Measurements from ENCODE around the gene TMCO1.
A peak's percentile ranks its signal among the peaks of the same experiment; 100 is the strongest.
"Not testable (repeated sequence)": the region's sequence is repeated elsewhere in the genome, so short reads cannot be mapped to it uniquely, and the experiment has no call there.

The TMCO1 gene

GRCh38 chr1:165742194-165742593 lies 26.5 kb downstream of the TMCO1 start:
- peaks cover 52% of the 10 kb centered on the region for H3K36me3 ChIP-seq (ENCODE audit: insufficient read depth, insufficient read length, low read length)
- TF ChIP-seq SUZ12 (IDR thresholded peaks at IDR 0.05; ENCODE audit: extremely low read depth, insufficient read depth, insufficient read length): no peak
- TF ChIP-seq ZNF274 (IDR thresholded peaks at IDR 0.05; ENCODE audit: low read depth, low read length): no peak
- TF ChIP-seq YY1 (IDR thresholded peaks at IDR 0.05; ENCODE audit: insufficient read depth, insufficient read length): no peak
- no peak for DNase-seq (ENCODE audit: low read depth, low spot score)

GRCh38 chr1:165738794-165739193 lies 29.9 kb downstream of the TMCO1 start:
- DNase-seq (ENCODE audit: low read depth, low spot score): no peak
- Histone ChIP-seq H3K9me3 (ENCODE audit: insufficient read depth, low read length) (no peaks in the 10 kb centered on the region), H3K9ac (ENCODE audit: insufficient read length, low read depth) (no peak overlapping the region), H3K27me3 (ENCODE audit: insufficient read depth, insufficient read length) (no peaks in the 10 kb centered on the region), H3K4me3 (ENCODE audit: insufficient read length, low read depth) (no peak overlapping the region), H3K36me3 (ENCODE audit: insufficient read depth, insufficient read length, low read length) (peaks cover 50% of the 10 kb centered on the region), H3K4me1 (ENCODE audit: insufficient read depth, insufficient read length) (no peaks in the 10 kb centered on the region)
- TF ChIP-seq SUZ12 (IDR thresholded peaks at IDR 0.05; ENCODE audit: extremely low read depth, insufficient read depth, insufficient read length) (no peak), ZNF274 (IDR thresholded peaks at IDR 0.05; ENCODE audit: low read depth, low read length) (no peak), YY1 (IDR thresholded peaks at IDR 0.05; ENCODE audit: insufficient read depth, insufficient read length) (no peak)

More at GRCh38 chr1:165742194-165742593, 26.5 kb downstream of the TMCO1 start:
- no peaks in the 10 kb centered on the region for H3K27me3 ChIP-seq (ENCODE audit: insufficient read depth, insufficient read length)
- no peak overlapping the region for H3K9ac ChIP-seq (ENCODE audit: insufficient read length, low read depth)
- no peak overlapping the region for H3K4me3 ChIP-seq (ENCODE audit: insufficient read length, low read depth)
- no peaks in the 10 kb centered on the region for H3K4me1 ChIP-seq (ENCODE audit: insufficient read depth, insufficient read length)
- no peaks in the 10 kb centered on the region for H3K9me3 ChIP-seq (ENCODE audit: insufficient read depth, low read length)

GRCh38 chr1:165737196-165737595 lies 31.5 kb downstream of the TMCO1 start:
- TF ChIP-seq ZNF274 (IDR thresholded peaks at IDR 0.05; ENCODE audit: low read depth, low read length) (no peak), SUZ12 (IDR thresholded peaks at IDR 0.05; ENCODE audit: extremely low read depth, insufficient read depth, insufficient read length) (no peak), YY1 (IDR thresholded peaks at IDR 0.05; ENCODE audit: insufficient read depth, insufficient read length) (no peak)
- no peaks in the 10 kb centered on the region for H3K27me3 ChIP-seq (ENCODE audit: insufficient read depth, insufficient read length)
- peaks cover 45% of the 10 kb centered on the region for H3K36me3 ChIP-seq (ENCODE audit: insufficient read depth, insufficient read length, low read length)
- no peak for DNase-seq (ENCODE audit: low read depth, low spot score)
- H3K4me1 ChIP-seq (ENCODE audit: insufficient read depth, insufficient read length): no peaks in the 10 kb centered on the region
- no peak overlapping the region for H3K9ac ChIP-seq (ENCODE audit: insufficient read length, low read depth)
- no peaks in the 10 kb centered on the region for H3K9me3 ChIP-seq (ENCODE audit: insufficient read depth, low read length)
- H3K4me3 ChIP-seq (ENCODE audit: insufficient read length, low read depth): no peak overlapping the region

- Histone ChIP-seq H3K27me3 (ENCODE audit: insufficient read depth, insufficient read length) (no peaks in the 10 kb centered on the region), H3K9me3 (ENCODE audit: insufficient read depth, low read length) (no peaks in the 10 kb centered on the region), H3K36me3 (ENCODE audit: insufficient read depth, insufficient read length, low read length) (peaks cover 35% of the 10 kb centered on the region), H3K4me3 (ENCODE audit: insufficient read length, low read depth) (no peak overlapping the region), H3K4me1 (ENCODE audit: insufficient read depth, insufficient read length) (no peaks in the 10 kb centered on the region), H3K9ac (ENCODE audit: insufficient read length, low read depth) (no peak overlapping the region)
- DNase-seq (ENCODE audit: low read depth, low spot score): no peak
- no peak for TF ChIP-seq YY1 (IDR thresholded peaks at IDR 0.05; ENCODE audit: insufficient read depth, insufficient read length)
- no peak for TF ChIP-seq ZNF274 (IDR thresholded peaks at IDR 0.05; ENCODE audit: low read depth, low read length)
- TF ChIP-seq SUZ12 (IDR thresholded peaks at IDR 0.05; ENCODE audit: extremely low read depth, insufficient read depth, insufficient read length): no peak
Measured at GRCh38 chr1:165734906-165735305, 33.8 kb downstream of the TMCO1 start.

GRCh38 chr1:165726841-165727240 lies 41.8 kb downstream of the TMCO1 start:
- no peak overlapping the region for H3K9ac ChIP-seq (ENCODE audit: insufficient read length, low read depth)
- peaks cover 32% of the 10 kb centered on the region for H3K36me3 ChIP-seq (ENCODE audit: insufficient read depth, insufficient read length, low read length)
- no peaks in the 10 kb centered on the region for H3K27me3 ChIP-seq (ENCODE audit: insufficient read depth, insufficient read length)
- no peaks in the 10 kb centered on the region for H3K4me1 ChIP-seq (ENCODE audit: insufficient read depth, insufficient read length)
- no peak for TF ChIP-seq SUZ12 (IDR thresholded peaks at IDR 0.05; ENCODE audit: extremely low read depth, insufficient read depth, insufficient read length)
- no peak for DNase-seq (ENCODE audit: low read depth, low spot score)
- no peak overlapping the region for H3K4me3 ChIP-seq (ENCODE audit: insufficient read length, low read depth)
- no peaks in the 10 kb centered on the region for H3K9me3 ChIP-seq (ENCODE audit: insufficient read depth, low read length)

- H3K36me3 ChIP-seq (ENCODE audit: insufficient read depth, insufficient read length, low read length): peaks cover 32% of the 10 kb centered on the region
- DNase-seq (ENCODE audit: low read depth, low spot score): no peak
- H3K9me3 ChIP-seq (ENCODE audit: insufficient read depth, low read length): no peaks in the 10 kb centered on the region
- H3K27me3 ChIP-seq (ENCODE audit: insufficient read depth, insufficient read length): no peaks in the 10 kb centered on the region
- no peak for TF ChIP-seq YY1 (IDR thresholded peaks at IDR 0.05; ENCODE audit: insufficient read depth, insufficient read length)
- no peak overlapping the region for H3K4me3 ChIP-seq (ENCODE audit: insufficient read length, low read depth)
- H3K4me1 ChIP-seq (ENCODE audit: insufficient read depth, insufficient read length): no peaks in the 10 kb centered on the region
- H3K9ac ChIP-seq (ENCODE audit: insufficient read length, low read depth): no peak overlapping the region
Measured at GRCh38 chr1:165726169-165726568, 42.5 kb downstream of the TMCO1 start.

- Histone ChIP-seq H3K4me1 (ENCODE audit: insufficient read depth, insufficient read length) (no peaks in the 10 kb centered on the region), H3K9ac (ENCODE audit: insufficient read length, low read depth) (no peak overlapping the region), H3K27me3 (ENCODE audit: insufficient read depth, insufficient read length) (no peaks in the 10 kb centered on the region), H3K4me3 (ENCODE audit: insufficient read length, low read depth) (no peak overlapping the region), H3K9me3 (ENCODE audit: insufficient read depth, low read length) (peaks cover 4% of the 10 kb centered on the region; the same call in 1 of the 2 replicates), H3K36me3 (ENCODE audit: insufficient read depth, insufficient read length, low read length) (no peaks in the 10 kb centered on the region)
- DNase-seq (ENCODE audit: low read depth, low spot score): peak; percentile 65
- TF ChIP-seq YY1 (IDR thresholded peaks at IDR 0.05; ENCODE audit: insufficient read depth, insufficient read length): no peak
- no peak for TF ChIP-seq ZNF274 (IDR thresholded peaks at IDR 0.05; ENCODE audit: low read depth, low read length)
- no peak for TF ChIP-seq SUZ12 (IDR thresholded peaks at IDR 0.05; ENCODE audit: extremely low read depth, insufficient read depth, insufficient read length)
Measured at GRCh38 chr1:165717918-165718515, 50.7 kb downstream of the TMCO1 start.

- DNase-seq (ENCODE audit: low read depth, low spot score); H3K4me3 ChIP-seq (ENCODE audit: insufficient read length, low read depth); H3K4me1 ChIP-seq (ENCODE audit: insufficient read depth, insufficient read length); H3K9me3 ChIP-seq (ENCODE audit: insufficient read depth, low read length); H3K9ac ChIP-seq (ENCODE audit: insufficient read length, low read depth); H3K27me3 ChIP-seq (ENCODE audit: insufficient read depth, insufficient read length); H3K36me3 ChIP-seq (ENCODE audit: insufficient read depth, insufficient read length, low read length): not testable (repeated sequence)
Measured at GRCh38 chr1:165716265-165717051, 52.2 kb downstream of the TMCO1 start.
